DMS153 treated with DMSO at 0.1 percent for 48 hours (cell line): ENCODE measurements around the gene CACNA2D4.

ENCODE experiments used
- DNase-seq: peaks from one replicate; lab custom pipeline; 2025; ENCODE audit not compliant: unreplicated experiment; lab: John Stamatoyannopoulos, UW

The CACNA2D4 gene

GRCh38 chr12:1847411-1847810 is 71.0 kb downstream of the CACNA2D4 start:
- no peak for DNase-seq

- no peak for DNase-seq
Observed at GRCh38 chr12:1846421-1847405, 71.7 kb downstream of the CACNA2D4 start.

GRCh38 chr12:1845886-1846285 is 72.6 kb downstream of the CACNA2D4 start:
- DNase-seq: no peak

GRCh38 chr12:1845427-1845826 is 73.0 kb downstream of the CACNA2D4 start:
- DNase-seq: no peak

GRCh38 chr12:1844661-1845409 is 73.6 kb downstream of the CACNA2D4 start:
- no peak for DNase-seq

GRCh38 chr12:1844223-1844622 is 74.2 kb downstream of the CACNA2D4 start:
- DNase-seq: no peak

- no peak for DNase-seq
Observed at GRCh38 chr12:1843641-1844005, 74.8 kb downstream of the CACNA2D4 start.

GRCh38 chr12:1842905-1843640 is 75.4 kb downstream of the CACNA2D4 start:
- no peak for DNase-seq

- DNase-seq: no peak
Observed at GRCh38 chr12:1842183-1842904, 76.1 kb downstream of the CACNA2D4 start.

GRCh38 chr12:1841586-1842182 is 76.8 kb downstream of the CACNA2D4 start:
- no peak for DNase-seq

GRCh38 chr12:1840981-1841425 is 77.4 kb downstream of the CACNA2D4 start:
- DNase-seq: no peak

- DNase-seq: no peak
Observed at GRCh38 chr12:1839956-1840951, 78.2 kb downstream of the CACNA2D4 start.

- no peak for DNase-seq
Observed at GRCh38 chr12:1839464-1839863, 79.0 kb downstream of the CACNA2D4 start.

GRCh38 chr12:1838994-1839365 is 79.5 kb downstream of the CACNA2D4 start:
- DNase-seq: no peak

- no peak for DNase-seq
Observed at GRCh38 chr12:1838205-1838993, 80.1 kb downstream of the CACNA2D4 start.

- no peak for DNase-seq
Observed at GRCh38 chr12:1837541-1838204, 80.8 kb downstream of the CACNA2D4 start.

- DNase-seq: peak; percentile 61
Observed at GRCh38 chr12:1836854-1837421, 81.5 kb downstream of the CACNA2D4 start.
